Mesenchymal stem cell (in vitro differentiated cells and primary cell): ENCODE measurements around the gene FDPS.

Source experiments
- DNase-seq: peaks from one replicate; pipeline ENCODE4 v3.0.0-alpha.2; 2013
- H2AFZ ChIP-seq: one replicate; pipeline ENCODE4 v1.6.1; 2013; ENCODE audit warnings: low read depth, mild to moderate bottlenecking, control low read depth, inconsistent platforms, low read length, moderate library complexity
- H2AK5ac ChIP-seq: 2 replicates; pipeline ENCODE4 v1.6.1; 2013; ENCODE audit warnings: low read length, moderate library complexity, mild to moderate bottlenecking, inconsistent platforms; ENCODE audit not compliant: severe bottlenecking
- H2BK120ac ChIP-seq: one replicate; pipeline ENCODE4 v1.6.1; 2013; ENCODE audit warnings: low read depth, mild to moderate bottlenecking, inconsistent platforms, low read length, moderate library complexity
- H2BK12ac ChIP-seq, 2 experiments: one replicate each; pipeline ENCODE4 v1.6.1; 2013; ENCODE audit warnings: inconsistent platforms in 2 of 2, low read length in 2 of 2, mild to moderate bottlenecking in 2 of 2, moderate library complexity in 2 of 2, control low read depth in 1 of 2
- H2BK15ac ChIP-seq: one replicate; pipeline ENCODE4 v1.6.1; 2013; ENCODE audit warnings: mild to moderate bottlenecking, low read depth, inconsistent platforms; ENCODE audit not compliant: poor library complexity, severe bottlenecking
- H2BK5ac ChIP-seq: 2 replicates; pipeline ENCODE4 v1.6.1; 2013; ENCODE audit warnings: low read depth, mild to moderate bottlenecking, low read length, control low read depth, inconsistent platforms; ENCODE audit not compliant: poor library complexity, severe bottlenecking
- H3K14ac ChIP-seq, 2 experiments: one replicate each; pipeline ENCODE4 v1.6.1; 2013; ENCODE audit warnings: inconsistent platforms in 2 of 2, low read length in 2 of 2, control low read depth in 1 of 2, mild to moderate bottlenecking in 1 of 2, moderate library complexity in 1 of 2
- H3K18ac ChIP-seq, 2 experiments: one replicate each; pipeline ENCODE4 v1.6.1; 2013; ENCODE audit warnings: inconsistent platforms in 2 of 2, low read length in 2 of 2, control low read depth in 1 of 2, low read depth in 1 of 2, mild to moderate bottlenecking in 1 of 2
- H3K23ac ChIP-seq, 2 experiments: one replicate each; pipeline ENCODE4 v1.6.1; 2013; ENCODE audit warnings: inconsistent platforms in 2 of 2, low read length in 2 of 2, mild to moderate bottlenecking in 2 of 2, moderate library complexity in 2 of 2, control low read depth in 1 of 2
- H3K27ac ChIP-seq: 2 replicates; pipeline ENCODE4 v1.5.1; 2013; ENCODE audit warnings: mild to moderate bottlenecking, moderate library complexity, low read length, control low read depth, inconsistent platforms; ENCODE audit not compliant: poor library complexity, severe bottlenecking
- H3K27me3 ChIP-seq, 2 experiments: 2 replicates each; pipeline versions ENCODE4 v1.6.1 to v1.7.0; 2013; ENCODE audit warnings: low read length in 2 of 2, mild to moderate bottlenecking in 2 of 2, moderate library complexity in 2 of 2, control low read depth in 1 of 2, inconsistent platforms in 1 of 2; ENCODE audit not compliant: control insufficient read depth in 1 of 2, insufficient read depth in 1 of 2
- H3K36me3 ChIP-seq, 2 experiments: 2 replicates each; pipeline versions ENCODE4 v1.6.1 to v1.7.0; 2013; ENCODE audit warnings: low read length in 2 of 2, control low read depth in 1 of 2, inconsistent platforms in 1 of 2, low read depth in 1 of 2, mild to moderate bottlenecking in 1 of 2; ENCODE audit not compliant: insufficient read depth in 2 of 2, control insufficient read depth in 1 of 2
- H3K4ac ChIP-seq, 2 experiments: one replicate each; pipeline ENCODE4 v1.6.1; 2013; ENCODE audit warnings: inconsistent platforms in 2 of 2, low read length in 2 of 2, mild to moderate bottlenecking in 2 of 2, moderate library complexity in 2 of 2, control low read depth in 1 of 2, low read depth in 1 of 2
- H3K4me1 ChIP-seq: 2 replicates; pipeline ENCODE4 v1.6.1; 2013; ENCODE audit warnings: low read depth, low read length, control low read depth; ENCODE audit not compliant: control insufficient read depth, insufficient read depth
- H3K4me2 ChIP-seq: 2 replicates; pipeline ENCODE4 v1.6.1; 2013; ENCODE audit warnings: low read length, mild to moderate bottlenecking, inconsistent platforms; ENCODE audit not compliant: poor library complexity, severe bottlenecking
- H3K4me3 ChIP-seq, 2 experiments: 2 replicates each; pipeline versions ENCODE4 v1.5.1 to v1.7.0; 2013; ENCODE audit warnings: low read length in 2 of 2, mild to moderate bottlenecking in 2 of 2, control low read depth in 1 of 2, low read depth in 1 of 2; ENCODE audit not compliant: insufficient read depth in 1 of 2
- H3K79me1 ChIP-seq: replicated peaks from 2 replicates; pipeline ENCODE4 v1.6.1; 2013; ENCODE audit warnings: mild to moderate bottlenecking, control low read depth, low read length, inconsistent platforms; ENCODE audit not compliant: poor library complexity, severe bottlenecking
- H3K9ac ChIP-seq: 2 replicates; pipeline ENCODE4 v1.7.0; 2013; ENCODE audit warnings: mild to moderate bottlenecking, low read length, moderate library complexity
- H3K9me3 ChIP-seq: 2 replicates; pipeline ENCODE4 v1.7.0; 2013; ENCODE audit warnings: mild to moderate bottlenecking, low read length; ENCODE audit not compliant: control insufficient read depth
- H4K8ac ChIP-seq: one replicate; pipeline ENCODE4 v1.6.1; 2013; ENCODE audit warnings: inconsistent platforms, mild to moderate bottlenecking, low read length, moderate library complexity
- H4K91ac ChIP-seq: one replicate; pipeline ENCODE4 v1.6.1; 2013; ENCODE audit warnings: mild to moderate bottlenecking, low read length, inconsistent platforms
- WGBS: methylation state at CpG from one replicate; pipeline ENCODE4 v1.1.7; 2013; ENCODE audit warnings: mixed read lengths; 5-methylcytosine and 5-hydroxymethylcytosine counted together

Gene FDPS

DNA sequence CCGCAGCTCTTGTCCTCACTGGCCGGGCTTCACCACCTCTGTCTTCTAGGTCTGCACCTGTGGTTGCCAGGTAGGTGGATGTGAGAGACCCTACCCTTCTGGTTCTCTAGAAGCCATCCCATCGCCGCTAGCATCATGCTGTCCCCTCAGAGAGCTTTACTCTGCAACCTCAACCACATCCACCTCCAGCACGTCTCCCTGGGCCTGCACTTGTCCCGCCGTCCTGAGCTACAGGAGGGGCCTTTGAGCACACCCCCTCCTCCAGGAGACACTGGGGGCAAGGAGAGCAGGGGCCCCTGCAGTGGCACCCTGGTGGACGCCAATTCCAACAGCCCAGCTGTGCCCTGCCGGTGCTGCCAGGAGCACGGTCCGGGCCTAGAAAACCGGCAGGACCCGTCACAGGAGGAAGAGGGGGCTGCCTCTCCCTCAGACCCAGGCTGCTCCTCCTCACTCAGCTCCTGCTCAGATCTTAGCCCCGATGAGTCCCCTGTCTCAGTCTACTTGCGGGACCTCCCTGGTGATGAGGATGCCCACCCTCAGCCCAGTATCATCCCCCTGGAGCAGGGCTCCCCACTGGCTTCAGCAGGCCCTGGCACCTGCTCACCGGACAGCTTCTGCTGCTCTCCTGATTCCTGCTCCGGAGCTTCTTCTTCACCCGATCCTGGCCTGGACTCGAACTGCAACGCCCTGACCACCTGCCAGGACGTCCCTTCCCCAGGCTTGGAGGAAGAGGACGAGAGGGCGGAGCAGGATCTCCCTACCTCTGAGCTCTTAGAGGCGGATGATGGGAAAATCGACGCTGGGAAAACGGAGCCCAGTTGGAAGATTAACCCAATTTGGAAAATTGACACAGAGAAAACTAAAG lies 13.2 kb downstream of the FDPS start:
- Histone ChIP-seq H3K4me1 (peaks cover 34% of the 10 kb centered on the region), H3K27me3 (no peaks in the 10 kb centered on the region), H3K4me3 (peak overlapping the region in 1 of 2 experiments; percentile 97), H2BK5ac (no peak overlapping the region), H2AFZ (no peak overlapping the region), H3K9me3 (no peaks in the 10 kb centered on the region), H3K27ac (peak overlapping the region; percentile 24), H3K9ac (peak overlapping the region; percentile 94), H2BK15ac (no peak overlapping the region), H3K4me2 (peak overlapping the region; percentile 96), H4K91ac (peak overlapping the region; percentile 28), H3K4ac (peak overlapping the region in 1 of 2 experiments; percentile 17), H2BK12ac (peak overlapping the region in 1 of 2 experiments; percentile 64), H3K14ac (peak overlapping the region in 1 of 2 experiments; percentile 84), H2AK5ac (no peak overlapping the region), H3K23ac (peak overlapping the region in 1 of 2 experiments; percentile 27), H3K79me1 (peaks cover 31% of the 10 kb centered on the region), H2BK120ac (no peak overlapping the region), H4K8ac (no peak overlapping the region), H3K18ac (peak overlapping the region in 1 of 2 experiments; percentile 37), H3K36me3 (peaks cover 40 to 49% of the 10 kb centered on the region in 2 experiments)
- DNase-seq: peak; percentile 41
- WGBS: 71% methylated on average over 23 of the region's 27 CpGs

- H2BK12ac ChIP-seq: peak overlapping the region in 1 of 2 experiments; percentile 67
- peak overlapping the region; percentile 52 to 86 for H3K18ac ChIP-seq
- H3K9me3 ChIP-seq: no peaks in the 10 kb centered on the region
- no peak overlapping the region for H2BK5ac ChIP-seq
- peaks cover 34% of the 10 kb centered on the region for H3K4me1 ChIP-seq
- peak overlapping the region; percentile 19 for H4K8ac ChIP-seq
- H3K4ac ChIP-seq: peak overlapping the region; percentile 17 to 86
- WGBS: 3% methylated on average over 28 of the region's 28 CpGs
- no peak overlapping the region for H2AFZ ChIP-seq
- H3K27ac ChIP-seq: peak overlapping the region; percentile 76
- peak; percentile 73 for DNase-seq
- H2BK15ac ChIP-seq: no peak overlapping the region
- H2AK5ac ChIP-seq: no peak overlapping the region
- no peaks in the 10 kb centered on the region for H3K27me3 ChIP-seq
- H3K79me1 ChIP-seq: peaks cover 33% of the 10 kb centered on the region
- peak overlapping the region; percentile 34 for H4K91ac ChIP-seq
- H3K14ac ChIP-seq: peak overlapping the region in 1 of 2 experiments; percentile 55
- peak overlapping the region; percentile 63 to 97 for H3K4me3 ChIP-seq
- peak overlapping the region; percentile 59 for H2BK120ac ChIP-seq
- H3K9ac ChIP-seq: peak overlapping the region; percentile 94
- H3K23ac ChIP-seq: peak overlapping the region in 1 of 2 experiments; percentile 73
- H3K4me2 ChIP-seq: peak overlapping the region; percentile 96
- H3K36me3 ChIP-seq: peaks cover 42 to 52% of the 10 kb centered on the region in 2 experiments
These were observed 13.9 kb downstream of the FDPS start for GRCh38 chr1:155322571-155322952.

DNA sequence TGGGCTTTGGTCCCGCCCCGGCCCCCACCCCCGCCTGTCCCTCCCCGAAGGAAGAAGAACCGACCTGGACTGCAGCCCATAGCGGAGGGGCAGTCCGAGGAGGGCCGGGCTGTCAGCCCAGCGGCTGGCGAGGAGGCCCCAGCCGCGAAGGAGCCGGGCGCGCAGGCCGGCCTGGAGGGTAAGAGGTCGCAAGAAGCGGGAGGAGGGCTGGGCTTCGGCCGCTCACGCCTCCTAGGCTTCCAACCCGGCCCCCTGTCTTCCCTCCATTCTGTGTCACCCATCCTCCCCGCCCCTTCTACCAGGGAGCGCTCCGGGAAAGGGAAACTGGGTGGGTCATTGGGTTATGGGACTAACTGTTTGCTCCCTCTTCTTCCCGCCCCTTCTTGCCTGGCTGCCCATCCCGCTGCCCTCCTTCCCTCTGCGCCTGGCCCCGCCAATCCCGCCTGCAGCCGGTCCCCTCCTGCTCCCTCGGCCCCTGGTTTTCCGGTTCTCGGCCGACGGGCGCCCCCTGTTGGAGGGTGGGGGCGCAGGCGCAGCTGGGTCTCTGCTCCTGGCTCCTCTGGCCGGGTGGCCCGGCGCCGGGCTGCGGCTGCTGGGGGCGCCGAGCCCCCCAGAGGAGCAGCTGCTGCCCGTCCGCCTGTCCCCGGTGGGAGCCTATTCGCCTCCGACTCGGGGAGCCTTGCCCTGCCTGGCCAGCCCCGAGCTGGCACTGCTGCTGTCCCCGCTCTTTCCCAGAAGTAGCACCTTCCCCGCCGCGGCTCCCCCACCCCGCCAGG lies 14.5 kb downstream of the FDPS start:
- H3K18ac ChIP-seq: peak overlapping the region; percentile 58 to 94
- H3K23ac ChIP-seq: no peak overlapping the region
- H2BK5ac ChIP-seq: no peak overlapping the region
- no peaks in the 10 kb centered on the region for H3K9me3 ChIP-seq
- peak overlapping the region; percentile 84 for H2BK120ac ChIP-seq
- H3K27me3 ChIP-seq: no peaks in the 10 kb centered on the region
- peak overlapping the region; percentile 61 for H2BK15ac ChIP-seq
- H3K4ac ChIP-seq: peak overlapping the region; percentile 13 to 94
- peak overlapping the region; percentile 70 for H4K91ac ChIP-seq
- no peak overlapping the region for H2AFZ ChIP-seq
- peak overlapping the region; percentile 63 to 97 for H3K4me3 ChIP-seq
- H3K36me3 ChIP-seq: peaks cover 42 to 54% of the 10 kb centered on the region in 2 experiments
- peak; percentile 99 for DNase-seq
- peak overlapping the region; percentile 84 for H4K8ac ChIP-seq
- H3K79me1 ChIP-seq: peaks cover 35% of the 10 kb centered on the region
- H2BK12ac ChIP-seq: no peak overlapping the region
- H2AK5ac ChIP-seq: no peak overlapping the region
- peak overlapping the region; percentile 96 for H3K4me2 ChIP-seq
- peak overlapping the region in 1 of 2 experiments; percentile 87 for H3K14ac ChIP-seq
- H3K27ac ChIP-seq: peak overlapping the region; percentile 66
- under 1% methylated on average over 38 of the region's 58 CpGs for WGBS
- peak overlapping the region; percentile 94 for H3K9ac ChIP-seq
- H3K4me1 ChIP-seq: peaks cover 34% of the 10 kb centered on the region
